K562 (cell line): ENCODE measurements around the gene C16orf96. TPM values are rescaled to one million over a fixed set of nuclear protein-coding genes. Genes with fewer than 3 reads are reported as not detected.

Source experiments
- ARID3B ChIP-seq: fragments of 250-450 bp; sonication (Bioruptor Pico); IDR thresholded peaks from 2 replicates; pipeline ENCODE4 v1.4.0; 2020; ENCODE audit warnings: borderline replicate concordance
- CBX3 ChIP-seq, 2 experiments: IDR thresholded peaks; 1 replicate in 1 of 2; 2 replicates in 1 of 2; pipeline ENCODE4 v1.6.1; 2012; ENCODE audit warnings: inconsistent platforms in 2 of 2, low read length in 2 of 2, borderline replicate concordance in 1 of 2, control low read depth in 1 of 2
- CREM ChIP-seq: IDR thresholded peaks from 2 replicates; pipeline ENCODE4 v1.6.1; 2014; ENCODE audit warnings: antibody characterized with exemption, low read depth
- HDAC1 ChIP-seq, 2 experiments: fragments of 450-650 bp; IDR thresholded peaks; 2 replicates each; pipeline ENCODE4 v1.6.1; 2016 to 2017; ENCODE audit warnings: inconsistent platforms in 1 of 2, mild to moderate bottlenecking in 1 of 2, moderate library complexity in 1 of 2
- MITF ChIP-seq: IDR thresholded peaks from 2 replicates; pipeline ENCODE4 v1.6.1; 2014; ENCODE audit warnings: antibody characterized with exemption
- MLLT1 ChIP-seq, 2 experiments: fragments of 450-650 bp; IDR thresholded peaks; 2 replicates each; pipeline ENCODE4 v1.6.1; 2016
- POLR2G ChIP-seq: fragments of 200-400 bp; formaldehyde crosslinking; IDR thresholded peaks from 2 replicates; pipeline ENCODE4 v1.6.1; 2017; ENCODE audit warnings: low read depth, mild to moderate bottlenecking, antibody characterized with exemption, low read length, moderate library complexity
- RFX5 ChIP-seq: IDR thresholded peaks from 2 replicates; pipeline ENCODE4 v1.6.1; 2011; ENCODE audit warnings: low read depth, mild to moderate bottlenecking, improper control_type of control experiment, low read length
- SLC30A9 ChIP-seq: fragments of 250-450 bp; sonication (Bioruptor Pico); IDR thresholded peaks from 2 replicates; pipeline ENCODE4 v1.8.0; 2022; ENCODE audit warnings: mild to moderate bottlenecking, moderate library complexity
- TRIM24 ChIP-seq, 2 experiments: fragments of 450-650 bp; IDR thresholded peaks; 2 replicates each; pipeline ENCODE4 v1.6.1; 2016
- U2AF2 ChIP-seq: fragments of 200-400 bp; formaldehyde crosslinking; optimal IDR thresholded peaks from 2 replicates; pipeline ENCODE3; 2017; ENCODE audit warnings: low read depth, mild to moderate bottlenecking, low read length
- ZBTB26 ChIP-seq: fragments of 450-650 bp; formaldehyde crosslinking; IDR thresholded peaks from 2 replicates; pipeline ENCODE4 v1.4.0; 2022; ENCODE audit warnings: missing genetic modification characterization
- ZNF318 ChIP-seq, 2 experiments: fragments of 450-650 bp; IDR thresholded peaks; 2 replicates each; pipeline ENCODE4 v1.6.1; 2016; ENCODE audit warnings: mild to moderate bottlenecking in 2 of 2, borderline replicate concordance in 1 of 2, low read depth in 1 of 2, moderate library complexity in 1 of 2
- ZNF384 ChIP-seq: IDR thresholded peaks from 2 replicates; pipeline ENCODE4 v1.6.1; 2012; ENCODE audit warnings: low read depth, low read length, improper control_type of control experiment
- polyA plus RNA-seq, 8 experiments: library from polyadenylated mRNA; depleted of rRNA in 4 of 8; stranded (reverse) in 5 of 8; unstranded in 3 of 8; fragments of >200 nt; fragmentation: Nextera tagmentation in 2 of 8; fragmentation: Illumina TruSeq in 1 of 8; extraction: Ambion mirVana in 2 of 8; extraction: Trizol in 1 of 8; gene quantifications; 2 replicates each; pipeline versions ENCODE4 v1.2.1 to v1.2.3, GENCODE V29; 2011 to 2014; ENCODE audit warnings: inconsistent platforms in 1 of 8, missing spikeins in 1 of 8
- total RNA-seq, 7 experiments: library from RNA; depleted of rRNA in 6 of 7; stranded (reverse); fragments of >200 nt in 6 of 7; fragmentation: Illumina TruSeq in 2 of 7; extraction: Trizol in 2 of 7; gene quantifications; 2 replicates each; pipeline versions ENCODE4 v1.2.1 to v1.2.3, GENCODE V29; 2011 to 2021; ENCODE audit warnings: low replicate concordance in 1 of 7

Gene C16orf96
- total and polyA plus RNA-seq, 9 of the 15 experiments (the other 6 are each of a cell fraction or from before 2014, with no cell fraction given), result not detected

- no peak for TF ChIP-seq ZNF318 (IDR thresholded peaks at IDR 0.05; ENCODE audit: borderline replicate concordance in 1 of 2, low read depth in 1 of 2)
- TF ChIP-seq RFX5, result no peak
- no peak for TF ChIP-seq SLC30A9 (CRISPR knock-in tag)
- TF ChIP-seq MLLT1 (IDR thresholded peaks at IDR 0.05), result no peak
- TF ChIP-seq HDAC1 (IDR thresholded peaks at IDR 0.05), result no peak
- no peak for TF ChIP-seq ZNF384
- TF ChIP-seq TRIM24 (IDR thresholded peaks at IDR 0.05), result no peak
- no peak for TF ChIP-seq ARID3B (CRISPR knock-in tag)
- no peak for TF ChIP-seq U2AF2
- TF ChIP-seq ZBTB26 (CRISPR knock-in tag), result no peak
- TF ChIP-seq CBX3 (IDR thresholded peaks at IDR 0.05; ENCODE audit: borderline replicate concordance in 1 of 2, low read length in 2 of 2), result no peak
- TF ChIP-seq POLR2G, result no peak
- TF ChIP-seq CREM, result no peak
- no peak for TF ChIP-seq MITF
These were observed 47.6 kb downstream of the C16orf96 start (continued) for GRCh38 chr16:4603624-4604170.
